GM12874 (cell line): Measurements from ENCODE around the gene FZD2.

Source experiments
- CTCF ChIP-seq: IDR thresholded peaks from 2 replicates; pipeline ENCODE4 v1.5.1; 2011; ENCODE audit warnings: low read depth, mild to moderate bottlenecking, control low read depth, low read length, moderate library complexity; ENCODE audit not compliant: insufficient read depth

FZD2 gene

GRCh38 chr17:44543213-44543904 lies 13.9 kb upstream of the FZD2 start:
- TF ChIP-seq CTCF, result no peak

DNA sequence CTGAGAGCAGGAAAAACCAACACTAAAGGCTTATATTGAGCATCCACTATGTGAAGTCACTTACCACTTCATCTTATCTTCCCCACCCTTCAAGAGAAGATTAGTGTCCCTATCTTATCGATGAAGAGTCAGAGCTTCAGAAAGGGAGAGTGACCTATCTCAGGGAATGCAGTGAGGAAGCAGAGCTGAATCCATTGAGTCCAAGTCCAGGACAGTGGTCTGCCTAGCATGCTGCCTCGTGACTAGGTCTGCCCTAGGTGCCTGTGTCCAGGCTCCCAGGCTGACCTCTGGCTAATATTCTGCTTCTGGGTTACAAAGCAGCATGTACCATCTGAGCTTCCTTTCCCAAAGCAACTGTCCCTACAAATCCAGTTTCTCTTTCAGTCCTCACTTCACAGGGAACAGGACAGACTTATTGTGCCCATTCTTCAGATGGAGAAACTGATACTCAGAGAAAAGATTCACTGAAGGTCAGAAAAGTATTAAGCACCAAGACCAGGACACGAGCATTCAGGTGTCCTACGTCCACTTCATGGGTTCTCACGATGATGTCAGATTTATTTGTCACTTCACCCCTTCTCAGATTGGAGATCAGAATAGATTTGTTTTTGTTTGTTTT lies 13.3 kb upstream of the FZD2 start:
- TF ChIP-seq CTCF, result no peak

GRCh38 chr17:44546671-44547606 lies 10.3 kb upstream of the FZD2 start:
- no peak for TF ChIP-seq CTCF

DNA sequence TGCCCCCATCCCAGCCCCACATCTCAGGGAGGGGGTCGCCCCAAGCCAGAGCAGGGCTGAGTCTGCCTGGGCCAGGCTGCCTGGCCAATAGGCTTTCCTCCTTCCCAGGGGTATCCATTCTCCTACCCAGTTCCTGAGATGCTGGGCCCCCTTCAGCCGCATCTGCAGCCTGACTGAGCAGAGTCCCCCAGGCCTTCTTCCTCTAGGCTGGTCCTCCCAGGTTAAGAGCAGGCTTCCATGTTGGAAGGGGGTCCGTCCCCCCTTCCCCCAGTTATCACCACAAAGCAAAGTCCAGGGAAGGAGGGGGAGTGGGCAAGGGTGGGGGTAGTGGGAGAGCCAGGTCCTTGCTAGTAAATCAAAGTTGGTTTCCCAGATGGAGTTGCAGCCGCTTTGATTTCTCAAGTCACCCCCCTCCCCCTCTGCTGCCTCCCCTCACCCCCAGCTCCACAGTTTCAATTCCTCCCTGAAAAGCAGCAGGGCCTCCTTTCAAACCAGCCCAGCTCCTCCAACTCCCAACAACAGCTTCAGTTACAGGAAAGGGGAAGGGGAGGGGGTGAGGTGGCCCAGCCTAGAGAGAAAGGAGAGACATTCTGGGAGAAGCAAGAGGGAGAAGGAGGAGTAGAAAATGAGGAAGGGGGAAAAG lies 9.5 kb upstream of the FZD2 start:
- no peak for TF ChIP-seq CTCF

GRCh38 chr17:44548376-44549230 lies 8.7 kb upstream of the FZD2 start:
- no peak for TF ChIP-seq CTCF

- no peak for TF ChIP-seq CTCF
Measured at GRCh38 chr17:44549686-44550085, 7.6 kb upstream of the FZD2 start.
